ENCODE data around the gene FBXW8. TPM values are rescaled to one million over a fixed set of nuclear protein-coding genes. Genes with fewer than 3 reads are reported as not detected.
A peak's percentile ranks its signal among the peaks of the same experiment; 100 is the strongest.

Gene FBXW8
- total RNA-seq, 1 donor from 2014 or later = 32.1 TPM

DNA sequence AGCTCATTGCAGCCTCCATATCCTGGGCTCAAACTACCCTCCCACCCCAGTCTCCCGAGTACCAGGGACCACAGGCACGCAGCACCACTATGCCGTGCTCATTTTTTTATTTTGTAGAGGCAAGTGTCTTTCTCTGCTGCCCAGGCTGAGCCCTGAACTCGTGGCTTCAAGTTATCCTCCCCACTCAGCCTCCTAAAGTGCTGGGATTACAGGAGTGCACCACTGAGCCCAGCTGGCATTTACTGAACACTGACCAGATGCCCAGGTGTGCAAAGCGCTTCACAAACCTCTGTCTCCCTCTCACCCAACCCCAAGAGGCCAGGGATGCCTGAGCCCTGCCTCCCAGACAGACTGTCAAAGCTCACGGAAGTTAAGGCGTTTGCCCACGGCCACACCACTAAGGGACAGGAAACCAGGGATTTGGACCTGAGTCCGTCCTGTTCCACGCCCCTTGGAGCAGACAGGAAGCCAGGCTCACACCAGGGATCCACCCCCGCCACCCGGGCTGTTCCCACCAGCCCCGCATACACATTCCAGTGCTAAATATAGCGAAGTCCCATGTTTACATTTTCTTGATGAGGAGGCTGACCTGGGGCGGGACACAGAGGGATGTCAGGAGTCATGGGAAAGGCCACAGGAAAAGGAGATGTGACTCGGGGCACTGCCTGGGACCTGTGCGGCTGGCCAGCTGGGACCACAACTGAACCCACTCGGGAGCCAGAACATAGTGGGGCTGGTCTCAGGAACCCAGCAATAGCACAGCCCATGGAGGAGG is 137.2 kb downstream of the FBXW8 start:
- Mint-ChIP-seq H3K36me3 (ENCODE audit: unreplicated experiment) (no peaks in the 10 kb centered on the region), H3K9me3 (ENCODE audit: unreplicated experiment) (no peaks in the 10 kb centered on the region), H3K27me3 (ENCODE audit: unreplicated experiment) (peaks cover 17% of the 10 kb centered on the region), H3K4me1 (ENCODE audit: unreplicated experiment) (peaks cover 21% of the 10 kb centered on the region), H3K27ac (ENCODE audit: unreplicated experiment) (peak overlapping the region; percentile 51), H3K4me3 (ENCODE audit: unreplicated experiment) (peak overlapping the region; percentile 44)
- TF ChIP-seq, protein P1, sequence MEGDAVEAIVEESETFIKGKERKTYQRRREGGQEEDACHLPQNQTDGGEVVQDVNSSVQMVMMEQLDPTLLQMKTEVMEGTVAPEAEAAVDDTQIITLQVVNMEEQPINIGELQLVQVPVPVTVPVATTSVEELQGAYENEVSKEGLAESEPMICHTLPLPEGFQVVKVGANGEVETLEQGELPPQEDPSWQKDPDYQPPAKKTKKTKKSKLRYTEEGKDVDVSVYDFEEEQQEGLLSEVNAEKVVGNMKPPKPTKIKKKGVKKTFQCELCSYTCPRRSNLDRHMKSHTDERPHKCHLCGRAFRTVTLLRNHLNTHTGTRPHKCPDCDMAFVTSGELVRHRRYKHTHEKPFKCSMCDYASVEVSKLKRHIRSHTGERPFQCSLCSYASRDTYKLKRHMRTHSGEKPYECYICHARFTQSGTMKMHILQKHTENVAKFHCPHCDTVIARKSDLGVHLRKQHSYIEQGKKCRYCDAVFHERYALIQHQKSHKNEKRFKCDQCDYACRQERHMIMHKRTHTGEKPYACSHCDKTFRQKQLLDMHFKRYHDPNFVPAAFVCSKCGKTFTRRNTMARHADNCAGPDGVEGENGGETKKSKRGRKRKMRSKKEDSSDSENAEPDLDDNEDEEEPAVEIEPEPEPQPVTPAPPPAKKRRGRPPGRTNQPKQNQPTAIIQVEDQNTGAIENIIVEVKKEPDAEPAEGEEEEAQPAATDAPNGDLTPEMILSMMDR (IDR thresholded peaks at IDR 0.05) = no peak
- DNase-seq (ENCODE audit: extremely low spot score, unreplicated experiment) = no peak

GRCh38 chr12:117048585-117048904 is 137.8 kb downstream of the FBXW8 start:
- H3K27ac Mint-ChIP-seq (ENCODE audit: unreplicated experiment) = peak overlapping the region; percentile 51
- H3K4me1 Mint-ChIP-seq (ENCODE audit: unreplicated experiment) = peaks cover 21% of the 10 kb centered on the region
- peaks cover 21% of the 10 kb centered on the region for H3K27me3 Mint-ChIP-seq (ENCODE audit: unreplicated experiment)
- H3K9me3 Mint-ChIP-seq (ENCODE audit: unreplicated experiment) = no peaks in the 10 kb centered on the region
- H3K4me3 Mint-ChIP-seq (ENCODE audit: unreplicated experiment) = peak overlapping the region; percentile 44
- H3K36me3 Mint-ChIP-seq (ENCODE audit: unreplicated experiment) = no peaks in the 10 kb centered on the region
- DNase-seq (ENCODE audit: extremely low spot score, unreplicated experiment) = no peak
- TF ChIP-seq, protein P1 (IDR thresholded peaks at IDR 0.05) = no peak

DNA sequence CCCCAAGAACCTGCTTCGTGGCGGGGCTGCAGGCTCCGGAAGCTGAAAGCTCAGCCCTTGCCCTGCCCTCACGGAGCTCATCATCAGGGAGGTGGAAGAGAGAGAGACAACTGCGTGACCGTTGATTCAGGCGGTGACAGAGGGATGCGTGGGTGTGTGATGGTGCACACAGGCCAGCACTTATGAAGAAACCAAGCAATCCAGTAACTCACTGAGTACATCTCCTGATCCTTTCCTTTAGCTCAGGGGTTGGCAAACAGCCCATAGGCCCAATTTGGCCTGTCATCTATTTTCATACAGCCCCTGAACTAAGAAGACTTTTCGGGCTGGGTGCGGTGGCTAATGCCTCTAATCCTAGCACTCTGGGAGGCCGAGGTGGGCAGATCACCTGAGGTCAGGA is 138.5 kb downstream of the FBXW8 start:
- H3K27me3 Mint-ChIP-seq (ENCODE audit: unreplicated experiment) = peaks cover 24% of the 10 kb centered on the region
- no peaks in the 10 kb centered on the region for H3K9me3 Mint-ChIP-seq (ENCODE audit: unreplicated experiment)
- H3K36me3 Mint-ChIP-seq (ENCODE audit: unreplicated experiment) = no peaks in the 10 kb centered on the region
- H3K27ac Mint-ChIP-seq (ENCODE audit: unreplicated experiment) = no peak overlapping the region
- no peak overlapping the region for H3K4me3 Mint-ChIP-seq (ENCODE audit: unreplicated experiment)
- no peak for DNase-seq (ENCODE audit: extremely low spot score, unreplicated experiment)
- H3K4me1 Mint-ChIP-seq (ENCODE audit: unreplicated experiment) = peaks cover 21% of the 10 kb centered on the region
- TF ChIP-seq, protein P1 (IDR thresholded peaks at IDR 0.05) = no peak

- Mint-ChIP-seq H3K27ac (ENCODE audit: unreplicated experiment) (no peak overlapping the region), H3K9me3 (ENCODE audit: unreplicated experiment) (no peaks in the 10 kb centered on the region), H3K4me1 (ENCODE audit: unreplicated experiment) (peaks cover 19% of the 10 kb centered on the region), H3K27me3 (ENCODE audit: unreplicated experiment) (peaks cover 24% of the 10 kb centered on the region), H3K4me3 (ENCODE audit: unreplicated experiment) (no peak overlapping the region), H3K36me3 (ENCODE audit: unreplicated experiment) (no peaks in the 10 kb centered on the region)
- no peak for DNase-seq (ENCODE audit: extremely low spot score, unreplicated experiment)
- TF ChIP-seq, protein P1 (IDR thresholded peaks at IDR 0.05) = no peak
Observed at GRCh38 chr12:117050060-117050459, 139.3 kb downstream of the FBXW8 start.

DNA sequence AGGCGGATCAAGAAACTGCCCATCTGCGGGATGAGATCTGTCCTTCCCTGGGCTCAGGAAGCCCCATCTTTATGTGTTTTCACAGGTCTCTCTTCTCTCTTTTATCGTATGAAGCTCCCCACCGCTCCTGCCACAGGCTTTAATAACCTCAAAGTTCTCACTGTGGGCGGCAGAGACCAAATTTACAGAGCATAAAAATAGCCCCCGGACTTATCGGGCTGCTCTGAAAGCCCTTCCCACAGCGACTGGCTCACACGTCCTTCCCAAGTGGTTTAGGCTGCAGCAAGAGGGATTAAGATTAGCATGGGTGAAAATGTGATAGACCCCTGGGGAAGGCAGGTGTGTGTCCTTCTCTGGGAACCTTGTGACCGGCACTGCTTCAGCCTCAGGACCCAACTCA is 140.6 kb downstream of the FBXW8 start:
- Mint-ChIP-seq H3K27me3 (ENCODE audit: unreplicated experiment) (peaks cover 24% of the 10 kb centered on the region), H3K9me3 (ENCODE audit: unreplicated experiment) (no peaks in the 10 kb centered on the region), H3K4me1 (ENCODE audit: unreplicated experiment) (peaks cover 9% of the 10 kb centered on the region), H3K36me3 (ENCODE audit: unreplicated experiment) (no peaks in the 10 kb centered on the region), H3K27ac (ENCODE audit: unreplicated experiment) (no peak overlapping the region), H3K4me3 (ENCODE audit: unreplicated experiment) (no peak overlapping the region)
- DNase-seq (ENCODE audit: extremely low spot score, unreplicated experiment) = no peak
- TF ChIP-seq, protein P1 (IDR thresholded peaks at IDR 0.05) = no peak
